ENCODE results near the gene SYTL2.
"Not testable (repeated sequence)": the region's sequence is repeated elsewhere in the genome, so short reads cannot be mapped to it uniquely, and the experiment has no call there.

The SYTL2 gene

DNA sequence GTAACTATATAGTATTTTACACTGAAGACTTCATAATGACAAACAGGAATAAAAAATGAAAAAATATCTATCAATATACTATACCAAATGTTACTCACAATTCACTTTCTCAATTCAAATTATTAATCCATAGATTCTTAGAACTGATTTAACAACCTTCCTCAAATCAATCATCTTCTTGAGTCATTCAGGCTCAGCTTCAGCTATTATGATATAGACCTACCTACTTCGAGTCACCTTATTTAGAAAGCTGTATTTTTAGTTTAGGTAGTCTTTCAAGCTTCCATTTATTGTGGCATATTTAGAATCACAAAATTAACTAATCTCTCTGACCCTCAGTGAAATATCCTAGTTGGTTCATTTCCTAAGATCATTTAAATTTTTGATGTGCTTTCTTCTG lies 154.2 kb downstream of the SYTL2 start:
- no peak for DNase-seq (ENCODE audit: low read depth in 3 of 3, low spot score in 1 of 3)

GRCh38 chr11:85654343-85654742 lies 156.6 kb downstream of the SYTL2 start:
- not testable (repeated sequence) for DNase-seq (ENCODE audit: low read depth in 3 of 3, low spot score in 1 of 3)

- DNase-seq (ENCODE audit: low read depth in 3 of 3, low spot score in 1 of 3): no peak
These were observed 158.0 kb downstream of the SYTL2 start for GRCh38 chr11:85652786-85653447.

- no peak for DNase-seq (ENCODE audit: low read depth in 3 of 3, low spot score in 1 of 3)
These were observed 159.8 kb downstream of the SYTL2 start for GRCh38 chr11:85651118-85651517.

DNA sequence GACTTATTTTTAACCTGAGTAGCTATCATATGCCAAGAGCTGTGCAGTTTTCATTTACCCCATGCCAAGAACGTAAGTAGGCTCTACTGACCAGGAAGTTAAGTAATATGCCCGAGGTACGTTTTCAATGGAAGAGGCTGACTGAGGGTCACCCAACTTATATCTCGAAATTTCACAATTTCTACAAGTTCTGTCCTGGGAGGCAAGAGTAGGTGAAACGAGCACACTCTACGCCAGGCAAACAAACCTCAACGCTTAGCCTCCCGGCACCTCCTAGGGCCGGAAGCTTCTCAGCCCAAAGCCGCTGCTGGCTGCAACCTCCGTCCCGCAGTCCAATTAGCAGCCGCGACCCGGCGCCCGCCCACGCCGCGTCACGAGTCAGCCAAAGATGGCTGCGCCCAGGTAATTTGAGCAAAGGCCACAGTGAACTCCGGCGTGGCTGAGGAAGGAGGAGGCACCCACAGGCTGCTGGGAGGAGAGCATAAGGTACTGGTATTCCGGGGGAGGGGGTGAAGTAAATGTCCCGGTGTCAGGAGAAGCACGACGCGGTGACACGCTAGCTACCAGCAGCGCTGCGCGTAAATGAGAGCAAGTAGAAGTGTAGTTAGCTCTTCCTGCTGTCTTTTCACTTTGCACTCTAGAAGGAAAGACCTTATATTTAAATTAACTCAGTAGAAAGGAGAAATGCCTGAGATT lies 163.2 kb downstream of the SYTL2 start, which contains the start of gene TMEM126A:
TSS of gene TMEM126A (plus strand) at position 364 of the 696 bp plus-strand sequence. CDS start 2,289 bp downstream, outside the sequence.
- peak; percentile 70 to 89 (median 72) for DNase-seq (ENCODE audit: low read depth in 3 of 3, low spot score in 1 of 3)

DNA sequence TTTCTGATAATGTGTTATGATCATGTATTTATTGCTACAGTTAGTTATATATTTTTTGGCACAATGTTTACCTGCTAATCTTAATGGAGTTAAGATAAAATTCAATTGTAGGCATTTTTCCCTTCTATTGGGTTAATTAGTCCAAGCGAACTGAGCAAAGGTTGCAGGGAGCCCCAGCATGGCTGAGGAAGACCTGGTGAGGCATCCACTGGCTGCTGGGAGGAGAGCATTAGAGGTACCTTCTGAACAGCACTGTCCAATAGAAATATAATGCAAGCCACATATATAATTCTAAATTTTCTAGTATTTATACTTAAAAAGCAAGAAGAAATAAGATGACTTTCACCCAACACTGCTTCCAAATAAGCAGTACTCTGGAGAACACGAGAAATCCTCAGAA lies 163.9 kb downstream of the SYTL2 start:
- DNase-seq (ENCODE audit: low read depth in 3 of 3, low spot score in 1 of 3): no peak

All from stimulated activated CD4-positive, alpha-beta T cell treated with anti-CD3 and anti-CD28 coated beads, TNF-alpha, amount 100 ng/mL, for 1 hour (primary cell).